ENCODE measurements around the gene IDE.
"Not testable (repeated sequence)": the region's sequence is repeated elsewhere in the genome, so short reads cannot be mapped to it uniquely, and the experiment has no call there.

Gene IDE

DNA sequence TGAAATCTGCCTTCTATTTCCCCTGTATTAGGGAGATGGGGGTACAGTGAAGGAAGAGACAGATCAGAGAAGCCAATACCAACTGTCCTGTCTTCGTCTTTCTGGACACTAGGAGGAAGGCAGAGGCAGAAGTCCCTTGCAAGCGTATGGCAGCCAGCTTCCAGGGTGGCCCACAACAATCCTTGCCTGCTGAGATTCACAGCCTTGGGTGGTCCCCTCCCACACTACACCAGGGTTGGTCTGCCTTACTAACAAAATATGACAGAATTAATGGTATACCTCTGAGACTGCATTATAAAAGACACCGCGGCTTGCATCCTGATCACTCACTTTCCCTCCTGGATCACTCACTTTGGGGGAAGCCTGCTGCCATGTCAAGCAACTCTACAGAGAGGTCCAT is 90.4 kb downstream of the IDE start:
- DNase-seq, result no peak

DNA sequence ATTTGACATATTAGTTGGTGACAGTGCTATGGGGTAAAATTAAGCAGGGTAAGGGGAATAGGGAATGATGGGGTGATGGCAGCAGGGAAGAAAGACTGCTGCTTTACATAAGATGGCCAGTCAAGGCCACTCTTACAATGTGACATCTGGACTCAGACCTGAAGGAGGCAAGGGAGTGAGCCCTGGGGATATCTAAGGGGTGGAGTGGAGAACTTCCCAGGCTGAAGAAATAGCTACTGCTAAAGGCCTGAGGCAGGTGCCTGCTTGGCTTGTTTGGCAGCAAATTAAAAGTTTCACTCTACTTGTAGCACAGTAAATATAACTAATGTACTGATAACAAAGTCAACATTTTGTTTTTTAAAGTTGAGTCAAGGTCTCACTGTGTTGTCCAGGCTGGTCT is 93.5 kb downstream of the IDE start:
- no peak for DNase-seq

DNA sequence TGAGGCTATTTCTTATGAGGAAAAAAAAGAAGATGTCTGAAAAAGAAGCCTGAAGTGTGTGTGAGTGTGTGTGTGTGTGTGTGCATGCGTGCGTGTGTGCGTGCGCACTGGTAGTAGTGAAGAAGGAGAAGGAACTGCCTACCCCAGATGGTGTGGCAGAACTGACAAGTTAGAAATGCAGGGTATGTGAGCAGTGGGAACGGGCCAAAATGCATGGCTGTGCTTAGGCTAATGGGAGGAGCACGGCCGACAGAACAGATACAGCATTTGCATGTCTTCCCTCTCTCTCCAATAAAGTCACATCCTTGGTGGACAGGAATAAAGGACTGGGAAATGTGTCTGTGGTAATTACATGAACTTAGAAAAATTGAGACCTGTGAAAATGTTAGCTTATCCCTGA is 94.3 kb downstream of the IDE start:
- DNase-seq, result no peak

DNA sequence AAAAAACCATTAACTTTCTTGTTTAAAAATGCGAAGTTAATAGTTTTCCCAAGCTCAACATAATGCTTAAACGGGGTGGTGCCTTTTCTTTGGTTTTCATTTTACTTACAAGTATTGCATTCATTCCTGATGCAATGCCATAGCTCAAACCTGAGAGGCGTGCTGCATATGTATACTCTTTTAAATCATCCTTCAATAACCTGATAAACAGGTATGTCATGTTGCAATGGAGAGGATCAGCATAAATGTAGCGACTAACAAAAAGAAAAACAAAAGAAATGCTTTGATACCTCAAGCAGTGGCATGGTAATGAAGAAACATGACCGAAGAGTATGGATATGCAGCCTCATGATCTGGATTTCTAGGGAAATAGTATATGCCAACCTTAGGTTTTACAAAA is 95.4 kb downstream of the IDE start:
- no peak for DNase-seq

DNA sequence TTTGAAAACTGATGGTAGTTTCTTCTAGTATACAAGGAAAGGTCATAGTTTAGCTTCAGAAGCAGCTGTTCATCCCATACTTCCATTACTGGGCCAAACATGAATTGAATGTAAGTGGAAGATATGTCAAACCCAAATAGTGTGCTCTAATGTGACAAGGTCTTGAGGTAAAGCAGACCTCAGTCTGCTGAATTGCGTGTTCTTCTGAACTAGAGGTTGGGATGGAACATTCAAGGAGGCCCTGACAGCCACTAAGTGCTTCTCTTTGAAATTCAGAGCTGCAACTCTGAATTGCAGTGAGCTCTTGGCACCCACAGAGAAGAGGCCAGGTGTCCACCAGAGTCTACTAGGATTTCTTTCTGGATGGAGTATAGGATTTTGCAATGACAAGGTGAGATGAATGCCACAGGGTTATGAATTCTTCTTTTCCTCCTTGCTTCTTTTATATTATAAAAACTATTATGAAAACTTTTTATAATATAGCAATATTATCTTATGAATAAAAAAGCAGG is 98.5 kb downstream of the IDE start:
- DNase-seq, result no peak

DNA sequence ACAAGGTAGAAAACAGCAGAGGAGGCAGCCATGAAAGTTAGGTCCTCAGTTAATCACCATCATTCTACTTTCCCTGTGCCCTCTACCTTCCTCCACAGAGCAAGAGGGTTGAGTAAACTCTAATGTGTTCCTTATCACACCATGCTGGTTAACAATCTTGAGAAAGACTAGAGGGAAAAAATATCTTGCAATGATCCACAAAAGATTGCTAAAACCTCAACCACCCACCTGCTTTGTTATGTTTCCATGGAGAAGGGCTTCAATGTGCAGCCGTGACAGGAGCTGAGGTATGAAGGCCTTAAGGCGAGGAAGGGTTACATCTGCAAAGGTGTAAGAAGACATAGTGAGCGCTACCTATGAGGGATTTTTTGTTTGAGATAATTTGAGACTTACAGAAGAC is 103.9 kb downstream of the IDE start:
- DNase-seq, result no peak

DNA sequence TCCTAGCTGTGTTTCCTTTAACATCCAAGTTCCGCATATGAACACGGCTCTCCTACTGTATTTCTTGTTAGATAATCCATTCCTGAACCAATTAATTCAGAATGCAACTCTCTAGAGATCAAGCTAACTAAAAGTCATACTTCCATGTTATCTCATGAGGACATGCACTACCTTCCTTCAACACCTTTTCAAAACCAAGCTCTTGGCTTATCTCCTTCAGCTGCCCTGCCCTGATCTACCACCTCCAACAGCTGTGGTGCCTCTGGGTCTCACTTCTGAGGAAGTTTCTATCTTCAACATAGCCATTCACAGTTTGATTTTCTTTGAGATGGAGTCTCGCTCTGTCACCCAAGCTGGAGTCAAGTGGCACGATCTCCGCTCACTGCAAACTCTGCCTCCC is 109.5 kb downstream of the IDE start:
- DNase-seq, result no peak

DNA sequence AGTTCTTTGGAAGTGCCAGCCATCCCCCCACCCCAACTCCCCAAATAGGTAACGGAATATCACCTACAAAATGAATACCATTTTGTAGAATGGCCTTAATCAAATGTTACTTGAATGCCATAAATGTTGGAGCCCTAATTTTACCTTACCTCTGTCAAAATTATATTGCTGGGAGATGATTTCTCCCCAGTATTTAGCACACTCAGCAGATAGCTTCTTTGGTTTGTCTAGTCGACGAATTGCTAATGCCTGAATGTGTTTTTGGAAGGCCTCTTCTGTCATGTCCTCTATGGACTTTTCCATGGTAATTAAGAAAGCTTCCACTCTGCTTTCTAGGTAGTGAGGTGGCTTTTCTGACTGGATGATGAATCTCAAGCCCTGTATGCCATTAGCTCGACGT is 110.3 kb downstream of the IDE start:
- no peak for DNase-seq

DNA sequence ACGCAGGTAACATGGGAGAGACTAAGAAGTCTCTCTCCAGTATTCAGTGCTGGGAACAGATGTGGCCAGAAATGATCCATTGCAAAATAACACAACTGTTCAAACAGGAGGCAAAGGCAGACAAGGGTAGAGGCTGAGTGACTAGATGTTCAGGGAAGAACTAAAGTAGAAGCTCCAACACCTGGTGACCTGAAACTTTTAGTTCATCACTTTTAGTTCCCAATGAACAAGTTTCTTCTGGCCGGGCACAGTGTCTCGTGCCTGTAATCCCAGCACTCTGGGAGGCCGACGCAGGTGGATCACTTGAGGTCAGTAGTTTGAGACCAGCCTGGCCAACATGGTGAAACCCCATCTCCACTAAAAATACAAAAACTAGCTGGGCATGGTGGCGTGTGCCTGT is 118.9 kb downstream of the IDE start:
- not testable (repeated sequence) for DNase-seq

DNA sequence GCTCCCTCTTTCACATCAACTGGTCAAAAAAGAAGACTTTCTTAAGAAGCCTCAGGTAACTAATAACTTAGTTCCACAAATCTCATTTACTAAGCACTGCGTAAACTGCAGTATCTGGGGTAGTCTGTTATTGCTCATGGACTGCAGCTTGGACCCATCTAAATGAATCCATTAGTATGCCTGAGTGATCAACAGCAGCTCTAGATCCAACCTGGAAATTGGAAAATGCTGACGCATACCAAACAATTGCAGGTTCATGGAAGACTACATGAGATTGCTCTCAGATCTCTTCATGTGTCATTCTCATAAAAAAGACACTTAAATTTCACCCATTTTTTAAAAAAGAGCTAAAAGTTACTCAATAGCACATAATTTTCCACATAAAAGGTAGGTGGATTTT is 121.6 kb downstream of the IDE start:
- no peak for DNase-seq

DNA sequence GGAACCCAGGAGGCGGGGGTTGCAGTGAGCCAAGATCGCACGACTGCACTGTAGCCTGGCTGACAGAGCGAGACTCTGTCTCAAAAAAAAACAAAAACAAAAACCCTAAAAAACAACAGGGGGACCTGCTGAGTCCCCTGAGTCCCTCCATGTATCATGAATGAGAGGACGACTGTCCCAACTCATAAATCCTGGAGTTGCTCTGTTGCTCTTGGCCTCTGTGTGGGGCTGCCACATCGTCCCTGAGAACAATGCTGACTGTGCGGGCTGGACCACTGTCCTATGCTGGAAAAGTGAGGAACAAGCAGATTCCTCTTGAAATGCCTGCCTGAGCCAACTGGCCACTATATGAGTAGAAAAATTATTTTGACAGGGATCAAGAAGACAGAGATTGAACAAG is 122.5 kb downstream of the IDE start:
- no peak for DNase-seq

DNA sequence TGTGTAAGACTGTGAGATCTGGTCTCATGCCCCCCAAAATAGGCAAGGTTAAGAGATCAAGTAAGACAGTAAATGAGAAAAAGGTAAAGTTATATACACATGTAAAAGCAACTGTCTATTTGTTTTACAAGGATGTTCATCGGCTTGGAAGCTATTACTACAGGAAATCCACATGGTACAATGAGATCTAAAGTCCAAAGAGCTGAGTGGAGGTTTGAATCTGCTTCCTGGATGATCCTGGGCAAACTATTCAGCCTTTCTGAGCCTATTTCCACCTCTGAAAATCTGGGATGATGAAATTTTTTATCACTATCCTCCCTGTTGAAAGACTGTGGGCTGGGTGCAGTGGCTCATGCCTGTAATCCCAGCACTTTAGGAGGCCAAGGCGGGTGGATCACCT is 123.0 kb downstream of the IDE start:
- no peak for DNase-seq

DNA sequence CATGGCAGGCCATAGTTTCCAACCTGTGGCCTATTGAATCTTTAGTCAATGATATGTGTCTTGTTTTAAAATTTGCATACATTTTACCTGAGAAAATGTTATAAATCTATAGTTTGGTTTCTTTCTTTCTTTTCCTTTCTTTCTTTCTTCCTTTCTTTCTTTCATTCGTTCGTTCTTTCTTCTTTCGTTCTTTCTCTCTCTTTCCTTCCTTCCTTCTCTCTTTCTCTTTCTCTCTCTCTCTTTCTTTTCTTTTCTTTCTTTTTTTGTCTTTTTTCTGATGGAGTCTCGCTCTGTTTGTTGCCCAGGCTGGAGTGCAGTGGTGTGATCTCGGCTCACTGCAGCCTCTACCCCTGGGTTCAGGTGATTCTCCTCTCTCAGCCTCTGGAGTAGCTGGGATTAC is 133.3 kb downstream of the IDE start:
- DNase-seq, result no peak

DNA sequence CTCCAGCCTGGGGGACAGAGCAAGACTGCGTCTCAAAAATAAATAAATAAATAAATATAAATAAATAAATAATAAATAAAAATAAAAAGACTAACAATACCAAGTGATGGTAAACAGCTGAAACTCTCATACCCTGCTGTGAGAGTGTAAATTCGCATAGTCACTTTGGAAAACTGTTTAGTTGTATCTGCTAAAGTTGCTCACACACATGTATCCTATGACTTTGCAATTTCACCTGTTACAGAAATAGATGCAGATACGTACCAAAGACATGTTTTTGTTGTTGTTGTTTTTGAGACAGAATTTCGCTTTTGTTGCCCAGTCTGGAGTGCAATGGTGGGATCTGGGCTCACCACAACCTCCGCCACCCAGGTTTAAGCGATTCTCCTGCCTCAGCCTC is 135.7 kb downstream of the IDE start:
- DNase-seq, result no peak

DNA sequence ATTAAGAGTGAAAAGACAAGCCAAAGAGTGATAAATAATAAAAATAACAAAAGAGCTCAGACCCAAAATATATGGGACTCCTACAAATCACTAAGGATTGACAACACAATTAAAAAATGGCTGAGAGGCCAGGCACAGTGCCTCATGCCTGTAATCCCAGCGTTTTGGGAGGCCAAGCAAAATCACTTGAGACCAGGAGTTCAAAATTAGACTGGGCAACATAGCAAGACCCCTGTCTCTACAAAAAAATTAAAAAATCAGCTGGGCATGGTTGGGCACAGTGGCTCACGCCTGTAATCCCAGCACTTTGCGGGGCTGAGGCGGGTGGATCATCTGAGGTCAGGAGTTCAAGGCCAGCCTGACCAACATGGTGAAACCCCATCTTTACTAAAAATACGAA is 137.3 kb downstream of the IDE start:
- no peak for DNase-seq

DNA sequence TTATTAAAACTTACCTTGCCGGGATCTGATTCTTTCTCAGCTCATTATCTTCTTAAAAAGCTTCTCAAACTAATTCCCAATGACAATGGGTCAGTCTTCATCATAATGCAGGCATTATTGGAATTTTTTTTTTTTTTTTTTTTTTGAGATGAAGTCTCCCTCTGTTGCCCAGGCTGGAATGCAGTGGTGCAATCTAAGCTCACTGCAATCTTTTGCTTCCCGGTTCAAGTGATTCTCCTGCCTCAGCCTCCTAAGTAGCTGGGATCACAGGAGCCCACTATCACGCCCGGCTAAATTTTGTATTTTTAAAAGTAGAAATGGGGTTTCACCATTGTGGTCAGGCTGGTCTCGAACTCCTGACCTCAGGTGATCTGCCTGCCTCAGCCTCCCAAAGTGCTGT is 137.8 kb downstream of the IDE start:
- not testable (repeated sequence) for DNase-seq

DNA sequence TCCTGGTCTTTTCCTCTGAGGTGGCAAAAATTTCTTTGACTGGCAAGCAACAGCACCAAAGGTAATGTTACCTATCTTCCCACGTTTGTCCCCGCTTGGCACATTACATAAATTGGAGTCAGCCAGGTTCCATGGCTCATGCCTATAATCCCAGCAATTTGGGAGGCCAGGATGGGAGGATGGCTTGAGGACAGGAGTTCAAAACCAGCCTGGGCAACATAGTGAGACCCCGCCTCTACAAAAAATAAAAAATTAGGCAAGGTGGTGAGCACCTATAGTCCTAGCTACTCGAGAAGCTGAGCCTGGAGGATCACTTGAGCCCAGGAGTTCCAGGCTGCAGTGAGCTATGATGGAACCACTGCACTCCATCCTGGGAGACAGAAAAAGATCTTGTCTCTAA is 139.5 kb downstream of the IDE start:
- DNase-seq, result no peak

DNA sequence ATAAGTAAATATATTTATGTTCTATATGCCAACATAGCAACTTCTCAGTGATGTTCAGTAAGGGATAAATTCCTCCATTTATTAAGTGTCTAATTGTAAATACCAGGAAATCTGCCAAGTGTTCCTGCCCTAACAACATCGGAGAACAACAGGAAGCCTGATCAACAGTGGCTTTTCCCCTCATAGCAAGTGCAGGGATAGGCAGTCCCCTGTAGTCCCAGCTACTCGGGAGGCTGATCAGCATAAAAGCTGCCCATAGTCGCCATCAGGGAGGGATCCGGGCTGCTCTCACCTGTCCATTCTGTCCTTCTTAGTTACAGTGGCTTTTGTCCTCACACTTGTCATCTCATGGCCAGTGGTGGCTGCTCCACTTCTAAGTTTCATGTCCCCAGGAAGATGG is 141.3 kb downstream of the IDE start:
- no peak for DNase-seq

DNA sequence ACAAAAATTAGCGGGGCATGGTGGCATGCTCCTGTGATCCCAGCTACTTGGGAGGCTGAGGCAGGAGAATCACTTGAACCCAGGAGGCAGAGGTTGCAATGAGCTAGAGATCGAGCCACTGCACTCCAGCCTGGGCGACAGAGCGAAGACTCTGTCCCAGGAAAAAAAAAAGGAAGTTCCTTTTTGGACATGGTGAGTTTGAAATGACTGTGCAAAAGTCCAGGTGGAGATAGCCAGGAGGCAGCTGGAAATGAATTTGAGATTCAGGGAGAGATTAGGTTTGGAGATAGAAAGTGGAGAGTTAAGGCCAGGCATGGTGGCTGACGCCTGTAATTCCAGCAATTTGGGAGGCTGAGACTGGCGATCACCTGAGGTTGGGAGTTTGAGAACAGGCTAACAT is 143.8 kb downstream of the IDE start:
- no peak for DNase-seq

DNA sequence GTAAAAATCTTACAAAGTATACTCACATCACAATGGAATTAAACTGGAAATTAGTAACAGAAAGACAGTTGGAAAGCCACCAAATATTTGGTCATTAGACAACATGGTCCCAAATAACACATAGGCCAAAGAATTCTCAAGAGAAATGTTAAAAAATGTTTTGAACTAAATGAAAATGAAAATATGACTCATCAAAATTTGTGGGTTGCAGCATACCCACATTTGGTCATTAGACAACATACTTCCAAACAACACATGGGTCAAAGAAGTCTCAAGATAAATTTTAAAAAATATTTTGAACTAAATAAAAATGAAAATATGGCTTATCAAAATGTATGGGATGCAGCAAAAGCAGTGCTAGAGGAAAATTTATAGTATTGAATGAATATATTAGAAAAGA is 152.3 kb downstream of the IDE start:
- no peak for DNase-seq

DNA sequence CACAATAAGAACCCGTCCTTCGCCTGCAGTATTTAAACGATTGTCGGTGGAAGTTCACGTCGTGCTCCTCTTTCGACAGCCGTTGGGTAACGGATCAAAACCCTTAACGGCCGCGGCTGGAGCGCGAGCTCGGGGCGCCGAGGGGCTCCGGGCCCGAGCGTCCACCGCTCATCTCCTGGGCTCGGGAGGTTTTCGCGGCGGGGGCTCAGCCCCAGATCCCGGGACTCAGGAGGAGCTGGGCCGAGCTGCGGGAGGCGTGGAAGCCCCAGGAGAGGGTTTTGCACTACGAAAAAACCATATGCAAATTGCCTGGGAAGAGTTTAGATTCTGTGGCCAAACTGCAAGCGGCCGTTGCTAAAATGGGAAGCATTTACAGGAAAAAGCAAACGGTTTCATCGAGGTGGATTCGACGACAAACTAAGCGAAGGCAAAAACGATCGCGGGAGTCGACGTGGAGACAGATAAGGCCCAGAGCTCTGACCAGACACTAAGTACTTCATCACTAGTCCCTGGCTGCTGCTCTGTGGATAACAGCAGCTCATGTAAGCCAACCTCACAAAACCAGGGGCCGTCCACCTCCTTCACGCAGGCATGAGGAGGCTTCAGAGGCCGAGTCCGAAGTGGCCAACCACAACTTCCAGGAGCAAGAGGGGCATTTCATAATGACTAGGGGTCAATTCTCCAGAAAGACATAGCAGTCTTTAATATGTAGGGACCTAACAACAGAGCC is 153.2 kb downstream of the IDE start:
- no peak for DNase-seq

DNA sequence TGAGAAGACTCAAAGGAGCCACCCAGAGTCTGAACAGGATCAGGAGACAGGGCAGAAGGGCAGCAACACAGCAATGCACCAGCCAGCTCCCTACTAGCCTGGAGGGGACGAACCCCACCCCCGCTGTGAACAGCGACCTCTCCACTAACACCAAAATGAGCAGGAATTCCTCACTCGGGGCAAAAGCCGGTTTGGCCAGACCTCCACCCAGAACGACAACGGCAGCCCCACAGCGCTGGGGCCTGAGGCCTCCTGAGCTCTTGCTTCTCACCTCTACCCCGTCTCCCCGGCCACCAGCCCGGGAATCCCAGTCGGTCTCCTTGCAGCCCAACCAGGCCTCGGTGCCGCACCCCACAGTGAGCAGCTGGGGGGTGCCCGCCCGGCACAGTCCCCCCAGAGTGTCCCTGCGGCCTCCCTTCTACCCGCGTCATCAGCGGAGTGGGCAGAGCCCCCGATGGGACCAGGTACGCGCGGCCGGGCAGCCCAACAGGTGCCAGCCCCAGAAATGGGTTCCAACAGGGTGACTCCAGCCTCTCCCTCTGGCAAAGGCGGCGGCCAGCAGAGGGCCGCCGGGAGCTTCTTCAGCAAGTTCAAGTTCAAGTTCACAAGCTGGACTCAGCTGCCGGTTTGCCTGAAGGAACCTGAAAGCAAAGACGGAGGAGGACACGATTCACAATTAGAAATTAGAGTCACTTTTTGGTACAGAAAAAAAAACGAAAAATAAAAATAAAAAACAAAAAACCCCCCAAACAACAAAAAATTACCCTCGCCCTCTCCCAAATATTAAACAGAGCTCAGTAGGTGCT is 153.9 kb downstream of the IDE start:
- DNase-seq, result peak; percentile 2 to 10

DNA sequence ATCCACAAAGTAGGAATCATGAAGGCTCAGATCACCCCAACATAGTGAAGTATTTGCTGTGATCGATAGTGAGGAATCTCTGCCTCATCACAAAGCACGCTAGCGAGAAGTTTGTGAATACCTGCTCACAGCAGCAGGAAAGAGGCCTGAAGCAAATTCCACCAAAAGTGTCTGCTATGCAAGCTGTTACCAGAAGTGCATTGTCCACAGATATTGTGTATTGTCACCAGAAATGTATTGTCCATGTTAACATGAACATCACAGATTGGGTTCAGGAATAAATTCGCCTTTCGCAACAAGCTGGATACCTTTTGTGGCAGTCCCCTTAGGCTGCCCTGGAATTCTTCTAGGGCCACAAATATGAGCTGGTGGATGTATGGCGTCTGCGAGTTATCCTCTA is 155.0 kb downstream of the IDE start:
- no peak for DNase-seq

DNA sequence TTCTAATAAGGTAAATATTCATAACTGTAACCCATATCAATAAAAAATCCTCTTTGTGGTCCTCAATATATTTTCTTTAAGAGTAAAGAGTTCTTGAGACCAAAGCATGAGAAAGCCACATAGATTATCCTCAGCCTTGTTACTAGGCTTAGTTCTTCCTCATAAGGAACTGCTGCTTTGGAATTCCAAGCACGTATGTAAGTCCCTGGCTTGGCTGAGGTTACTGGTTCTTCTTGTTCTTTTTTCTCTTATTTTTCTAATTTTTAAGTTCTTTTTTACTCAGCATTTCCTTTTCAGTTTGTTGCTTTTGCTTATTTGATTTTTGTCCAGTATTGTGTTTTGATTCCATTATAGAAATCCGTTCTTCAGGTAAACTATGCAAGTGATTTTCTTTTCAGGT is 155.7 kb downstream of the IDE start:
- DNase-seq, result no peak

DNA sequence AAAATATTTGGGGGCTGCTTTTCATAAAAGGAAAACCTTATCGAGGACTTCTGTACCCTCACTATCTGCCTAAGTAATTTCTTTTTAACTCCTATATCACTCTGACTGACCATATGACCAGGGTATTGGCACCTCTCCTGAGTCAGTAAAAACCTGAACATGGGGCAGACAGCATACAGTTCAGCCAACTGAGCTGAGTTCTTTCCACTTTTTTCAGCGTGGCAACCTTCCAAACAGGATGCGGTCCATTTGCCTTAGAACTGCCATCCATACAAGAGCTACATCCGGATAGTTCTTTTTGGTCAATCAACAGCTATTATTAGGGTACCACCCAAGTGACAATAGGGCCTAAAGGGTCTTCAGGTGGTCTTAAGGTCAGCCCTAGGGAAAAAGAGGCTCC is 160.4 kb downstream of the IDE start:
- no peak for DNase-seq
